Activated CD4-positive, alpha-beta T cell treated with anti-CD3 and anti-CD28 coated beads for 1 hour (primary cell): Measurements from ENCODE around the gene SLC1A2.

Experiments
- DNase-seq: peaks from one replicate; pipeline ENCODE4 v3.0.0-alpha.2; 2020

SLC1A2 gene

DNA sequence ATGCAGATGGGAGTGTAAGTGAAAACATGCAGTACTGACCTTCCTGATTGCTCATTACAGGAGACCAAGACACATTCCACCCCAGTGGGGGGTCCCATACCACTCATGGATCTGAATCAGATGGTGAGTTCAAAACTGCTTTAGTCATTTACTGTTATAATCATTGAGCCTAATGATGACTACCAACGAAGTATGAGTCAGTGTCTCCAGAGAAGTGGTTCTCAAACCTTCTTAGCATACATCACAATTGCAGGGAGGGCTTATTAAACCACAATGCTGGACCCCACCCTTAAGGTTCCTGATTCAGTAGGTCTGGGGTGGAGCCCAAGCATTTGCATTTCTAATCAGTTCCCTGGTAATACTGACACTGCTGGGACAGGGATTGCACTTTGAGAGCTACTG lies 204.6 kb downstream of the SLC1A2 start:
- no peak for DNase-seq

DNA sequence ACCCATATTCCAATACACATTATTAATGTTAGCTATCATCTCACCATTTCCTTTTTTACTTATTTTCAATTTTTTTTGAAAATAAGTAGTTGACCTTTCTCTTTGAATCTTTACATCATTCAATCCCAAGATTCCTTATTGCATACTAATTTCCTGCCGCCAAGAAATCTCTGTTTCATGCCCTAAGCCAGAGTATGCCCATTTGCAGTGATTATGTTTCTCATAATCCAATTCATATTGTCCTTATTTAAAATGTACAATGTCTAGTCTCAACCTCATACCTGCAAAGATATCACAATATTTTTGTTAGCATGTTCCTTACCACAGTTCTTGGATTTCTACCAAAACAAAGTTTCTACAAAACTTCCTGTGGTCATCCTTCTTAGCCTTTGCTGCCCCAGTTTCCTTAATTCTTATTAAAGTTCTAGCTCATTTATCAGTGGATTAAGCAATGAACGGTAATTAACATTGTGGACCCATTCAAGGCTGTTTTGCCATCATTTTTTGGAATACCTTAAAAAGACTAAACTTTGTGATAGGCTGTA lies 205.1 kb downstream of the SLC1A2 start:
- DNase-seq = no peak

DNA sequence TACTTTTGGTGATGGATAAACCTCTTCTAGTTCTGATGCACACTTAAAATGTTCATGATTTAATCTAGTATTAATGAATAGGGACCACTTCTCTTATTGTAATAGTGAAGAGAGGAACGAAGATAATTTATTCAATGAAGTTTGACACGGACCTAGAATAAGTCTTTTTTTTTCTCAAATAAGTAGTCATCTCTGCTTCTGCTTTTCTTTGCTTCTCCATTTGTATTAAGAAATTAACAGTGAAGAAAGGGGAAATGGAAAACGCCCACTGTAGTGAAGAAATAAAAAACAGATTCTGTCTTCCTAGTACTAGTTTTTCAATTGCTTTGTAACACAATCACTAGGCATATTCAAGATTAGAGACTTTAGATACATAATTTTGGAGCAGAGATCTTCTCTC lies 207.4 kb downstream of the SLC1A2 start:
- no peak for DNase-seq

DNA sequence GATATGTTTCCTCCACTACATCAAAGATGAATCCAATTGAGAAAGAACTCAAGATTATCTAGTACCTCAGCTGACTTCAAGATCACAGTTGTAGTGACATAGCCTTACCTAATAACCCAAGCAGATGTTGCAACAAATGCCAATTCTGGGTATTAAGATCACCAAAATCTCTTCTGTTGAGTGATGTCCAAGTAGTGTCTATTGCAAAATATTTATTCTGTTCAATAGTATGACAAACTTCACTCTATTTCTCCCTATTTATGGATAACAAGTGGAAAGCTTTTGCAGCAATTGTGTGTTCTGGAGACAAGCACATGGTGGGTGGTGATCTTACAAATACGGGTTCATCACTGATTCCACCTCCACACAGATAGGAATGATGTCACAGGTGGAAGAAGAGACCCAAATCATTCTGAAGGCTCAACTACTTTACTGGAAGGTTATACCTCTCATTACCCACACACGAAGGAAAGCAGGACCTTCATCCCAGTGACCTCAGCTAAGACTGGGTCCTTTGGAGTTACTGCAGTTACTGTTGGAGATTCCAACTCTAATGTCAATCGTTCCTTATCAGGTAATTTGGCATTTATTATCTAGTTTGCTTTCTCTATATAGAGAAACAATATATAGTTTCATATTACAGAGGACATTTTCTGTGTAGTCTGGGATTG lies 208.3 kb downstream of the SLC1A2 start:
- no peak for DNase-seq

DNA sequence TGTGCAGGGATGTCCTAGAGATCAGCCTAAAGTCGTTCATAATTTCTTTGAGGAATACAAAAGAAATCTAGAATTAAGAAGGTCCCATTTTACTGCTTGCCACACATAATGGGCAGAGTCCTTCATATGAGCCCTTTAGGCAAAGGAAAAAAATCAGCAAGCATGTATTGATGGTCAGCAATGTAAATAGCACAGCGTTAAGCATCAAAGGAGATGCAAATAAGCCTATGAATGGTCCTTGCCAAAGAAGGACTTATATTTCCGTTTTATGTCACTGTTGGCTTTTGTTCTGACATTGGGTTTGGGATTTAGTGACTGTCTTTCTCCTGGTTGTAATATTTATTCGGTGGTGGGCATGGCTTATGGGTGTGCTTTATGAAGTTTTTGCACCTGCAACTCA lies 210.6 kb downstream of the SLC1A2 start:
- DNase-seq = no peak

DNA sequence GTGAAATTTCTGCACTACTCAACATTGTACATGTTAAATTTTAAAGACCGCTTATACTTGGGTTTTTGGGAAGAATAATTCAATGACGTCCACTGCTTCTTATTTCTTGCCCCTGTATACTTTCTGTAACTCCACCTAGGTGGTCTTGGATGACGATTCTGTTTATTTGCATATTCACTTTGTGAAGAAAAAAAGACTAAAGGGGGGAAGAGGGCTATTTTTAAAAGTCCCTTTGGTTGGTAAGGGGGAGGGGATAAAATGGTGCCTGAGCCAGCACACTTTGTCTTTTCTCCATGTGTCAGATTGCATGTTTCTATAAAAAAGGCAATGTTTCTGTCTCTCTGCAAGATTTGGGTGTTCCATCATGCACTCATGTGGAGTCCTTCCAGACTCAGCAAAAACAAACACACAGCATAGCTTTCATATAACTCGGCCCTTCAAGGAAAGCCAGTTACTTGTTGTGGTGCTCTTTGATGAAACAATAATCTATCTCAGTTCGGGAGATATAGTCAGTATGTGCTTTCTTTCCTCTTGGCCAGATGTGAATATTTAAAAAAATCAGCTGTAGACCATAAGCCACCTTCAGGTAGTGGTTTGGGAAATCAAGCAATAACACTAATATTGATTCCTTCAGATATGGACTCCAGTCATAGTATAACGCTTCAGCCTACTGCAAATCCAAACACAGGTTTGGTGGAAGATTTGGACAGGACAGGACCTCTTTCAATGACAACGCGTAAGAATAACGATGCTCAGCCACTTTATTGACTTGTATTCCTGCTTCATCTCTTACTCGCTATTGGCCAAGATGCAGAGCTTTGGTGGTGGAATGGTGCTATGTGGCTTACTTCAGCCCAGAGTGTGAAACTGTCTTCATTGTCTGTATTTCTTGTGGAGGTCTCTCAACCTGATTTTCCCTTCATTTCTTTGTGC lies 211.6 kb downstream of the SLC1A2 start:
- DNase-seq = no peak

DNA sequence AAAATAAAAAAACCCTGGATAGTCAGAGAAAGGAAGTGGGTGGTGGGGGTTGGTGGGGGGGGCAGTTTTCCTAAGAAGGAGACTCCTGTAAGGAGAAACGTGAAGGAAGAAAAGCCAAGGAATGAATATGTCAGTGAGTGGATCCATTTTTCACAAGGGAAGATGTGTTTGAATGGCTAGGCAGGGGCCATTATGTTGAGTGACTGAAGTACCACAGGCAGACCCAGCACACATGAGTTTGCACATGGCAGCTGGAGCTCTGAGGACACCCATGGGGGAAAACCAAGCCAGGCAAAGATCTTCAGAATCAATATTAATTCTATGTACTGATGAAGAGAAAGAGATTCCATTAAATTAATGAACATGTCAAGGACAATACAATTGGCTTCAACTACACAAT lies 212.7 kb downstream of the SLC1A2 start:
- no peak for DNase-seq

DNA sequence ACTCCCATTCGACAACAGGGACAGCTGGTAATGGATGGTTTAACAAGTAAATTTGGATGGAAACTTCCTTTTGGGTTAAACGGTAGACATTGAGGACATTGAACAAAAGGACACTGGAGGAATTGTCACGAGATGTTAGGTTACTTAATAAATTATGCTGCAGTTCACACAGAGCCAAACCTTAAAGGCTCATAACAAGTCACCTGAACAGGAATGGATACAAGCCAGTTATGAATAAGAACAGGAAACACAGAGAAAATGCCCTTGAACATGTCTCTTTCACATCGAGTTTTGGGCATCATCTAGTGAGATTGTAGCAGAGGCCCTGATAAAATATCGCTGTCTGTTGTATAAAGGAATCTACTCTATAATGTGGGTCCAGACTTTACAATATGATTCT lies 214.7 kb downstream of the SLC1A2 start:
- DNase-seq = no peak
